Right lobe of liver (tissue), 6 donors: ENCODE measurements around the gene HS6ST3. TPM values are rescaled to one million over a fixed set of nuclear protein-coding genes. Genes with fewer than 3 reads are reported as not detected.

Experiments used
- ATAC-seq, 4 donors: fragments of 200-7000 bp; cut with Tn5 transposase; one replicate each; pipeline ENCODE4 v1.9.1; 2020; ENCODE audit warnings: mild to moderate bottlenecking in 4 of 4, moderate library complexity in 4 of 4
- DNase-seq, 3 donors: peaks; one replicate each; pipeline ENCODE4 v3.0.0-alpha.2; 2020
- H3K27ac ChIP-seq, 3 donors: fragments of 200-600 bp; one replicate each; pipeline ENCODE4 v1.8.0; 2022
- H3K27me3 ChIP-seq, 2 donors: fragments of 200-600 bp; one replicate each; pipeline ENCODE4 v1.8.0; 2022
- H3K36me3 ChIP-seq, 4 donors: fragments of 200-600 bp; sonication (generic) in 1 of 4; one replicate each; pipeline versions ENCODE4 v1.5.1 to v1.8.0; 2017 to 2022; ENCODE audit warnings: control low read depth in 1 of 4
- H3K4me1 ChIP-seq, 4 donors: fragments of 200-600 bp; sonication (generic) in 1 of 4; one replicate each; pipeline versions ENCODE4 v1.5.1 to v1.8.0; 2017 to 2022; ENCODE audit warnings: control low read depth in 1 of 4
- H3K4me3 ChIP-seq, 3 donors: fragments of 200-600 bp; one replicate each; pipeline ENCODE4 v1.8.0; 2022
- H3K9me3 ChIP-seq, 4 donors: fragments of 200-600 bp; sonication (generic) in 1 of 4; one replicate each; pipeline versions ENCODE4 v1.5.1 to v1.8.0; 2017 to 2022; ENCODE audit warnings: control low read depth in 1 of 4
- CTCF ChIP-seq, 4 donors: fragments of 200-600 bp in 3 of 4; fragments of 450-650 bp in 1 of 4; IDR thresholded peaks; one replicate each; pipeline versions ENCODE4 v1.5.1 to v1.8.0; 2016 to 2022; ENCODE audit warnings: antibody characterized with exemption in 4 of 4, mild to moderate bottlenecking in 2 of 4
- POLR2A ChIP-seq: fragments of 450-650 bp; IDR thresholded peaks from one replicate; pipeline ENCODE4 v1.6.1; 2017; ENCODE audit warnings: antibody characterized with exemption, mild to moderate bottlenecking
- WGBS: methylation state at CpG from one replicate; pipeline ENCODE4 v1.1.6; 2018; ENCODE audit warnings: low coverage, low lambda C conversion rate; ENCODE audit not compliant: insufficient coverage; ENCODE audit errors: missing lambda C conversion rate; 5-methylcytosine and 5-hydroxymethylcytosine counted together
- intact Hi-C, 2 donors: fragments of 100-400 bp; cut with DNase I; formaldehyde crosslinking; loops; one replicate each; pipeline versions ENCODE4 v1.11.2 to v1.14.1; 2022
- total RNA-seq, 6 experiments: library from RNA; depleted of rRNA in 2 of 6; stranded (reverse); fragments of >200 nt in 2 of 6; fragmentation: NEBNext Ultra II Directional in 3 of 6; extraction: Animal tissue kit (Norgen Biotek cat#: 25700) in 3 of 6; gene quantifications; one replicate each; pipeline versions ENCODE4 v1.1.0 to v1.2.4, GENCODE V29; 2016 to 2023
- donor health status: DM: no; HTN: yes; CAD: no.
- donor health status: DM: no; HTN: no; CAD: no.
- donor health status: DM: no; HTN: no; CAD: no.
- donor health status: DM: no; HTN: yes; CAD: no.
- donor health status: DM: no; HTN: yes; CAD: no.

Gene HS6ST3
- total RNA-seq, 6 experiments from 2014 or later: not detected

DNA sequence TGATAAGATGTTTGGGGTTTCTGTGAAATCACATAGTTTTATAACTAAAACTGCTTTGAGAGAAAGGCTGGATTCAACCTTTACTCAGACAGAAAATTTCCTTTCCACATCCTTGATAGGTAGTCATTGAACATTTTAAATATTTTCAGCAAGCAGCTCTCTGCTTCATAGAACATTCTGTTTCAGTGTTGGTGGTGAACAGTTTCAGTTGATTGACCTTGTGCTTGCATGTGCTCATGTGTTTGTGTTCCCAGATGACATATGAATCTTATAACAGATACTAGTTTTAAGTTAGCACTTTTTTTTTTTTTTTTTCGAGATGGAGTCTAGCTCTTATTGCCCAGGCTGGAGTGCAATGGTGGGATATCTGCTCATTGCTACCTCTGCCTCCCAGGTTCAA is 290.1 kb downstream of the HS6ST3 start:
- intact Hi-C loops: no loop called here
- DNase-seq (no peak), ATAC-seq (no peak)
- Histone ChIP-seq H3K36me3 (no peaks in the 10 kb centered on the region), H3K4me3 (no peak overlapping the region), H3K27me3 (no peaks in the 10 kb centered on the region), H3K27ac (no peak overlapping the region), H3K4me1 (no peaks in the 10 kb centered on the region), H3K9me3 (no peaks in the 10 kb centered on the region)
- no peak for TF ChIP-seq CTCF (IDR thresholded peaks at IDR 0.05)
- no peak for TF ChIP-seq POLR2A
- 64% methylated on average over 1 of the region's 1 CpG for WGBS

GRCh38 chr13:96381681-96382080 is 291.8 kb downstream of the HS6ST3 start:
- DNase-seq: no peak
- H3K36me3 ChIP-seq: no peaks in the 10 kb centered on the region

DNA sequence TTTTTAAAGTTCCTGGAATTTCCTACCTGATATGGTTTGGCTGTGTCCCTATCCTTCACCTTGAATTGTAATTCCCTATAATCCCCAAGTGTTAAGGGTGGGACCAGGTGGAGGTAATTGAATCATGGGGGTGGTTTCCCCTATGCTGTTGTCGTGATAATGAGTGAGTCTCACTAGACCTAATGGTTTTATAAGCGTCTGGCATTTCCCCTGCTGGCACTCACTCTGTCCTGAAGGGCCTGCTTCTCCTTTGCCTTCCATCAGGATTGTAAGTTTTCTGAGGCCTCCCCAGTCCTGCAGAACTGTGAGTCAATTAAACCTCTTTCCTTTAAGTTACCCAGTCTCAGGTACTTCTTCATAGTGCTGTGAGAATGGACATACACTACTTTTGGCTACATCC is 298.7 kb downstream of the HS6ST3 start:
- Histone ChIP-seq H3K27me3 (no peaks in the 10 kb centered on the region), H3K36me3 (no peaks in the 10 kb centered on the region), H3K4me3 (no peak overlapping the region), H3K27ac (no peak overlapping the region), H3K9me3 (no peaks in the 10 kb centered on the region), H3K4me1 (no peaks in the 10 kb centered on the region)
- ATAC-seq (no peak), DNase-seq (no peak)
- intact Hi-C loops: no loop called here
- WGBS: 54% methylated on average over 2 of the region's 2 CpGs
- TF ChIP-seq POLR2A: no peak
- TF ChIP-seq CTCF (IDR thresholded peaks at IDR 0.05): no peak

More at GRCh38 chr13:96381681-96382080, 291.8 kb downstream of the HS6ST3 start:
- no peak for ATAC-seq
- no peaks in the 10 kb centered on the region for H3K9me3 ChIP-seq
- intact Hi-C loops: no loop called here
- H3K27ac ChIP-seq: no peak overlapping the region
- TF ChIP-seq POLR2A (no peak), CTCF (IDR thresholded peaks at IDR 0.05) (no peak)
- H3K27me3 ChIP-seq: no peaks in the 10 kb centered on the region
- no peak overlapping the region for H3K4me3 ChIP-seq
- no peaks in the 10 kb centered on the region for H3K4me1 ChIP-seq
- WGBS: 55% methylated on average over 4 of the region's 5 CpGs

DNA sequence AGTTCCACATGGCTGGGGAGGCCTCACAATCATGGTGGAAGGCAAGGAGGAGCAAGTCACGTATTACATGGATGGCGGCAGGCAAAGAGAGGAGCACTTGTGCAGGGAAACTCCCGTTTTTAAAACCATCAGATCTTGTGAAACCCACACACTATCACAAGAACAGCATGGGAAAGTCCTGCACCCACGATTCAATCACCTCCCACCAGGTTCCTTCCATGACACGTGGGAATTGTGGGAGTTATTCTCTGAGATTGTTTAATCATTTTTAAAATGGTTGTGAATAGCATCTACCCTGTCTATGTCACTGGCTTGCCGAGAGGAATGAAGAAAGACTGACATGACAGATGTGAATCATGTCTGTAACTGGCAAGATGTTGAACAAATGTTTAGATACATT is 301.7 kb downstream of the HS6ST3 start:
- Histone ChIP-seq H3K36me3 (no peaks in the 10 kb centered on the region), H3K27me3 (no peaks in the 10 kb centered on the region), H3K27ac (no peak overlapping the region), H3K4me1 (no peaks in the 10 kb centered on the region), H3K4me3 (no peak overlapping the region), H3K9me3 (no peaks in the 10 kb centered on the region)
- no peak for TF ChIP-seq CTCF (IDR thresholded peaks at IDR 0.05)
- no peak for TF ChIP-seq POLR2A
- ATAC-seq (no peak), DNase-seq (no peak)
- WGBS: 57% methylated on average over 6 of the region's 6 CpGs
- intact Hi-C loops: no loop called here

GRCh38 chr13:96397807-96398206 is 307.9 kb downstream of the HS6ST3 start:
- TF ChIP-seq POLR2A (no peak), CTCF (IDR thresholded peaks at IDR 0.05) (no peak)
- 30% methylated on average over 2 of the region's 2 CpGs for WGBS
- no peaks in the 10 kb centered on the region for H3K36me3 ChIP-seq
- no peaks in the 10 kb centered on the region for H3K4me1 ChIP-seq
- ATAC-seq: no peak
- no peaks in the 10 kb centered on the region for H3K9me3 ChIP-seq
- intact Hi-C loops: no loop called here
- H3K27ac ChIP-seq: no peak overlapping the region
- H3K27me3 ChIP-seq: no peaks in the 10 kb centered on the region
- no peak for DNase-seq
- no peak overlapping the region for H3K4me3 ChIP-seq
